ENCODE measurements around the gene SMC1A.

DNA sequence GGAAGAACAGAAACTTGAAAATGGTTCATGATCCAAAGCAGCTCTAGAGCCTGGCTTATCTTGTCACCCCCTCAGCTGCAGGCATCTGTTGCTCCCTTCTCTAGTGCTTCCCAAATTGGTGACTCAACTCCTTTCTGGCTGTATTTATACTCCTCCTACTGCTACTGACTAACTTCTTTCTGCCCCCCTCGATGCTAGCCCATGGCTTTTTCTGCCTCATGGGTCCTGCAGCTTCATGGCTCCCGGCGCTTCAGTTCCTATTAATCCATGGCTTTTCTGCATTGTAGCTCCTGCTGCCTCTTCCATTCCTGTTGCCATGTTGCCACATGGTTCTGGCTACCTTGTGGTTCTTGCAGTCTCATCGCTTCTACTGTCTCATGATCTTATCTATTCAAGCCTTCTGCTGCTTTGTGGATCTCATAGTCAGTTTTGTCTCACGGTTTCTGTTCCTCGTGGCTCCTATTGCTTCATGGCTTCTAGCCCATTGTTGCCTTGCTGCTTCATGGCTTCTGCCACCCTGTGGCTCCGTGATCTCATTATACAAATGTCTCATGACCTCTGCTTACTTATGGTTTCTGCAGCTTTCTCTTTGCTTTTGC lies 48.1 kb downstream of the SMC1A start:
- TF ChIP-seq POLR2A (IDR thresholded peaks at IDR 0.05; ENCODE audit: low read depth, low read length) (no peak), POLR2AphosphoS5 (IDR thresholded peaks at IDR 0.05; ENCODE audit: low read depth, low read length) (no peak), POU2F2 (IDR thresholded peaks at IDR 0.05; ENCODE audit: low read depth, low read length) (no peak), TAF1 (IDR thresholded peaks at IDR 0.05; ENCODE audit: low read depth, low read length) (no peak)
